B cell (primary cell): ENCODE measurements around the gene SLC24A3. TPM values are rescaled to one million over a fixed set of nuclear protein-coding genes. Genes with fewer than 3 reads are reported as not detected.

ENCODE experiments used
- ATAC-seq: fragments of 200-7000 bp; cut with Tn5 transposase; one replicate; pipeline ENCODE4 v1.10.0; 2021; ENCODE audit warnings: low read depth, mild to moderate bottlenecking, moderate number of reproducible peaks, moderate library complexity
- CTCF ChIA-PET: fragments of 350-600 bp; sonication (Branson Sonifier 250); formaldehyde crosslinking; loops from one replicate; lab custom pipeline; 2021; ENCODE audit warnings: antibody characterized with exemption, inconsistent platforms; lab: Charles Lee
- POLR2A ChIA-PET: fragments of 350-600 bp; sonication (Branson Sonifier 250); formaldehyde crosslinking; loops from one replicate; lab custom pipeline; 2021; ENCODE audit warnings: antibody characterized with exemption; lab: Charles Lee
- DNase-seq: peaks from one replicate; pipeline ENCODE4 v3.0.0; 2013
- H2AFZ ChIP-seq: 2 replicates; pipeline ENCODE4 v1.6.1; 2012; ENCODE audit warnings: mild to moderate bottlenecking, low read depth, low read length; ENCODE audit not compliant: insufficient read depth, poor library complexity, severe bottlenecking
- H3K27ac ChIP-seq, 2 donors: 1 replicate in 1 of 2; 2 replicates in 1 of 2; pipeline ENCODE4 v1.5.1; 2012 to 2013; ENCODE audit warnings: low read length in 2 of 2, mild to moderate bottlenecking in 2 of 2, moderate library complexity in 1 of 2
- H3K27me3 ChIP-seq, 4 experiments: fragments of 200-600 bp in 1 of 4; sonication (generic) in 1 of 4; replicated peaks in 1 of 4; 1 replicate in 2 of 4; 2 replicates in 2 of 4; pipeline versions ENCODE4 v1.6.1 to v1.7.0; 2013 to 2016; ENCODE audit warnings: low read length in 3 of 4, mild to moderate bottlenecking in 2 of 4, mixed read lengths in 1 of 4, moderate library complexity in 1 of 4; ENCODE audit not compliant: insufficient read depth in 4 of 4, control insufficient read depth in 3 of 4; ENCODE audit errors: control extremely low read depth in 1 of 4
- H3K36me3 ChIP-seq, 2 experiments: replicated peaks in 1 of 2; 1 replicate in 1 of 2; 2 replicates in 1 of 2; pipeline versions ENCODE4 v1.6.1 to v1.7.1; 2013; ENCODE audit warnings: low read length in 1 of 2; ENCODE audit not compliant: insufficient read depth in 2 of 2, control insufficient read depth in 1 of 2; ENCODE audit errors: control extremely low read depth in 1 of 2, extremely low read depth in 1 of 2
- H3K4me1 ChIP-seq, 2 donors: fragments of 200-600 bp in 1 of 2; sonication (generic) in 1 of 2; 1 replicate in 1 of 2; 2 replicates in 1 of 2; pipeline versions ENCODE4 v1.5.1 to v1.6.1; 2013 to 2017; ENCODE audit warnings: low read length in 2 of 2; ENCODE audit not compliant: control insufficient read depth in 2 of 2, insufficient read depth in 2 of 2
- H3K4me2 ChIP-seq: replicated peaks from 2 replicates; pipeline ENCODE3; 2012; ENCODE audit warnings: mild to moderate bottlenecking, low read depth, low read length; ENCODE audit not compliant: poor library complexity, severe bottlenecking
- H3K4me3 ChIP-seq, 5 experiments: fragments of 200-600 bp in 1 of 5; sonication (generic) in 1 of 5; 1 replicate in 3 of 5; 2 replicates in 2 of 5; pipeline versions ENCODE4 v1.5.1 to v1.7.0; 2011 to 2016; ENCODE audit warnings: low read length in 4 of 5, mild to moderate bottlenecking in 4 of 5, low read depth in 2 of 5, control low read depth in 1 of 5, moderate library complexity in 1 of 5; ENCODE audit not compliant: insufficient read depth in 1 of 5; ENCODE audit errors: control extremely low read depth in 1 of 5, extremely low read depth in 1 of 5
- H3K79me2 ChIP-seq: fragments of 200-600 bp; sonication (generic); one replicate; pipeline ENCODE4 v1.6.0; 2016; ENCODE audit warnings: low read length; ENCODE audit not compliant: control insufficient read depth, insufficient read depth
- H3K9ac ChIP-seq: fragments of 200-600 bp; sonication (generic); 2 replicates; pipeline ENCODE4 v1.6.1; 2017; ENCODE audit warnings: mild to moderate bottlenecking, low read length, moderate library complexity
- H3K9me3 ChIP-seq, 3 donors: one replicate each; pipeline versions ENCODE4 v1.6.1 to v1.7.1; 2013; ENCODE audit warnings: low read length in 2 of 3; ENCODE audit not compliant: control insufficient read depth in 2 of 3, insufficient read depth in 1 of 3; ENCODE audit errors: control extremely low read depth in 1 of 3
- H4K20me1 ChIP-seq: 2 replicates; pipeline ENCODE4 v1.6.0; 2012; ENCODE audit warnings: mild to moderate bottlenecking, low read length; ENCODE audit not compliant: insufficient read depth, control insufficient read depth, poor library complexity, severe bottlenecking
- H3K27ac Mint-ChIP-seq: one replicate; pipeline ENCODE4 v1.8.0; 2021; ENCODE audit warnings: mixed read lengths
- H3K27me3 Mint-ChIP-seq: one replicate; pipeline ENCODE4 v1.8.0; 2021; ENCODE audit warnings: mixed read lengths
- H3K4me1 Mint-ChIP-seq: one replicate; pipeline ENCODE4 v1.8.0; 2021; ENCODE audit warnings: mixed read lengths
- H3K4me3 Mint-ChIP-seq: one replicate; pipeline ENCODE4 v1.8.0; 2021; ENCODE audit warnings: mixed read lengths
- H3K9me3 Mint-ChIP-seq: one replicate; pipeline ENCODE4 v1.8.0; 2022; ENCODE audit warnings: mixed read lengths; ENCODE audit not compliant: insufficient read depth
- EZH2 ChIP-seq: IDR thresholded peaks from 2 replicates; pipeline ENCODE4 v1.6.1; 2012; ENCODE audit warnings: borderline replicate concordance, low read depth, mild to moderate bottlenecking, moderate library complexity, low read length; ENCODE audit not compliant: insufficient read depth, poor library complexity, severe bottlenecking
- WGBS: methylation state at CpG from one replicate; pipeline ENCODE4 v1.1.5; 2013; ENCODE audit warnings: missing lambda C conversion rate; ENCODE audit not compliant: insufficient coverage; 5-methylcytosine and 5-hydroxymethylcytosine counted together
- intact Hi-C: fragments of 100-400 bp; cut with micrococcal nuclease; formaldehyde crosslinking; loops from one replicate; pipeline ENCODE4 v1.10.0; 2022
- polyA plus RNA-seq: library from polyadenylated mRNA; depleted of rRNA; stranded (reverse); fragments of >200 nt; gene quantifications from 2 replicates; pipeline ENCODE4 v1.2.3, GENCODE V29; 2012
- total RNA-seq, 2 donors: library from RNA; stranded (reverse); fragments of 120-200 nt in 1 of 2; gene quantifications; 1 replicate in 1 of 2; 2 replicates in 1 of 2; pipeline versions ENCODE4 v1.2.3 to v1.2.4, GENCODE V29; 2013 to 2022
- TF ChIP-seq, protein P1 (sequence below): fragments of 200-600 bp; IDR thresholded peaks from one replicate; pipeline ENCODE4 v1.8.0; 2022; ENCODE audit warnings: antibody characterized with exemption, mild to moderate bottlenecking

SLC24A3 gene
- total and polyA plus RNA-seq, 2 donors (not counting 1 experiment from before 2014, with no cell fraction given) = not detected

DNA sequence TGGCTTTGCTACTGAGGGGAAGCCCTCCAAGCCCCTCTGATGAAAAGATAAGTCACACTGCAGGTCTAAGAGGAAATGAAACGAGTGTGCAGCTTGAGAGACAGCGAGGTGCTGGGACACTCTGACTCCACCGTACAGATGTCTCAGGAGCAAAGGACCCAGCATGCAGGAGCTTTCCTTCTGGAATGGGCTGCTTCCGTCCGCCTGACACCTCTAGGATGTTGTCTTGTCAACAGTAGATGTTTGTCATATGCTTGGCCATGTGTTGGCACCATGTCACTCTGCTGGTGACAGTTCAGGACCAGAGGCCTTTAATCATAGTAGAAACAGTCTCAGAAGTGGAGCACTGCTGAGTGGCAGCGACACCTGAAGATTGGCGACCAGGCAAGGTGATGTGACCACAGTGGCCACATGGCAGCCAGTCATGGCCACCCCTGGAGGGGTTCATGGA, 46.7 kb downstream of the SLC24A3 start:
- Histone ChIP-seq H4K20me1 (no peaks in the 10 kb centered on the region), H3K27ac (no peak overlapping the region), H3K9me3 (no peaks in the 10 kb centered on the region), H2AFZ (peak overlapping the region; percentile 5), H3K36me3 (no peaks in the 10 kb centered on the region), H3K4me3 (no peak overlapping the region), H3K27me3 (no peaks in the 10 kb centered on the region), H3K9ac (no peak overlapping the region), H3K4me1 (no peaks in the 10 kb centered on the region), H3K79me2 (no peaks in the 10 kb centered on the region), H3K4me2 (no peak overlapping the region)
- H3K27ac Mint-ChIP-seq = no peak overlapping the region
- peaks cover 3% of the 10 kb centered on the region for H3K9me3 Mint-ChIP-seq
- ChIA-PET CTCF (no interaction called here), POLR2A (no interaction called here)
- H3K4me1 Mint-ChIP-seq = no peaks in the 10 kb centered on the region
- no peak overlapping the region for H3K4me3 Mint-ChIP-seq
- H3K27me3 Mint-ChIP-seq = peaks cover 10% of the 10 kb centered on the region
- TF ChIP-seq, protein P1, sequence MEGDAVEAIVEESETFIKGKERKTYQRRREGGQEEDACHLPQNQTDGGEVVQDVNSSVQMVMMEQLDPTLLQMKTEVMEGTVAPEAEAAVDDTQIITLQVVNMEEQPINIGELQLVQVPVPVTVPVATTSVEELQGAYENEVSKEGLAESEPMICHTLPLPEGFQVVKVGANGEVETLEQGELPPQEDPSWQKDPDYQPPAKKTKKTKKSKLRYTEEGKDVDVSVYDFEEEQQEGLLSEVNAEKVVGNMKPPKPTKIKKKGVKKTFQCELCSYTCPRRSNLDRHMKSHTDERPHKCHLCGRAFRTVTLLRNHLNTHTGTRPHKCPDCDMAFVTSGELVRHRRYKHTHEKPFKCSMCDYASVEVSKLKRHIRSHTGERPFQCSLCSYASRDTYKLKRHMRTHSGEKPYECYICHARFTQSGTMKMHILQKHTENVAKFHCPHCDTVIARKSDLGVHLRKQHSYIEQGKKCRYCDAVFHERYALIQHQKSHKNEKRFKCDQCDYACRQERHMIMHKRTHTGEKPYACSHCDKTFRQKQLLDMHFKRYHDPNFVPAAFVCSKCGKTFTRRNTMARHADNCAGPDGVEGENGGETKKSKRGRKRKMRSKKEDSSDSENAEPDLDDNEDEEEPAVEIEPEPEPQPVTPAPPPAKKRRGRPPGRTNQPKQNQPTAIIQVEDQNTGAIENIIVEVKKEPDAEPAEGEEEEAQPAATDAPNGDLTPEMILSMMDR = no peak
- TF ChIP-seq EZH2 = no peak
- intact Hi-C loops = no loop called here
- ATAC-seq = no peak
- no peak for DNase-seq
- WGBS = 49% methylated on average over 6 of the region's 7 CpGs

DNA sequence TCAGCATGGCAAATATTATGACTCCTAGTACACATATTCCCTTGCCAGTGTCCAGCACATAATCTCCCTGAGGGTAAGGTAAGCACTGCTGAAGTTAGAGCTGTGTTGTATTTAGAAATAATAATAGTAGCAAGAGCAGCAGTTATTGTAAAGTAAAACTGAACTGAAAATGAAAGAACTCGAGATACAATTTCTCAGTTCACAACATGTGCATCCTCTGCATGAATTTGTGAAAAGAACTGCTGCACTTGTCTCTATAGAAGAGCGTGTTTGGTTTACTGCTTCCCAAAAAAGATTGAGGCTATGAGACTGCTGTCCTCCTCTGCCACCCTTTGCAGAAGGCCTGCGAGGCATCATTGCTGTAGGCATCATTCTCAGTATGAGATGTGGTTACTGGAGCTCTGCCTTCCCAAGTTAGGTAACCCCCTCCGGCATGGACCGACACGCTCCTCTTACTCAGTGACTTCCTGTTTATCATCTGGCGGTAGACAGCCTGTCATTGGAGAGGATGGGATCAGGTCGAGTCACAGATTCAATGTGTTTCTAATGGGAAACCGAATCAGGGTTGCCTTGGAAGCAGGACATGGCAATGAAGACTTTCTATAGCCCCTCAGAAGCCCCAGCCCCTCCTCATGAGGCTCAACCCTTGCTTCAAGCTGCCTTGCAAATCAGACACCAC, 48.1 kb downstream of the SLC24A3 start:
- Histone ChIP-seq H3K27ac (no peak overlapping the region), H3K27me3 (no peaks in the 10 kb centered on the region), H4K20me1 (no peaks in the 10 kb centered on the region), H2AFZ (no peak overlapping the region), H3K36me3 (no peaks in the 10 kb centered on the region), H3K4me3 (no peak overlapping the region), H3K9ac (no peak overlapping the region), H3K4me2 (no peak overlapping the region), H3K4me1 (no peaks in the 10 kb centered on the region), H3K79me2 (no peaks in the 10 kb centered on the region), H3K9me3 (peaks cover 0 to under 1% (median 0%) of the 10 kb centered on the region in 3 donors)
- peaks cover 7% of the 10 kb centered on the region for H3K27me3 Mint-ChIP-seq
- peaks cover 3% of the 10 kb centered on the region for H3K9me3 Mint-ChIP-seq
- ChIA-PET CTCF (interaction anchor here (0.9 kb wide), 1 partner anchor 10 kb away, joined by 3 read pairs; no protein-coding TSS in a partner anchor), POLR2A (no interaction called here)
- ATAC-seq (no peak), DNase-seq (no peak)
- no peak overlapping the region for H3K4me3 Mint-ChIP-seq
- H3K4me1 Mint-ChIP-seq = no peaks in the 10 kb centered on the region
- WGBS = 87% methylated on average over 6 of the region's 9 CpGs
- intact Hi-C loops = no loop called here
- TF ChIP-seq, protein P1 = no peak
- no peak for TF ChIP-seq EZH2
- H3K27ac Mint-ChIP-seq = no peak overlapping the region
